ENCODE measurements around the gene LSM14B. TPM values are rescaled to one million over a fixed set of nuclear protein-coding genes. Genes with fewer than 3 reads are reported as not detected.

The LSM14B gene
- total RNA-seq, 1 experiment from 2014 or later, result 72.5 TPM

DNA sequence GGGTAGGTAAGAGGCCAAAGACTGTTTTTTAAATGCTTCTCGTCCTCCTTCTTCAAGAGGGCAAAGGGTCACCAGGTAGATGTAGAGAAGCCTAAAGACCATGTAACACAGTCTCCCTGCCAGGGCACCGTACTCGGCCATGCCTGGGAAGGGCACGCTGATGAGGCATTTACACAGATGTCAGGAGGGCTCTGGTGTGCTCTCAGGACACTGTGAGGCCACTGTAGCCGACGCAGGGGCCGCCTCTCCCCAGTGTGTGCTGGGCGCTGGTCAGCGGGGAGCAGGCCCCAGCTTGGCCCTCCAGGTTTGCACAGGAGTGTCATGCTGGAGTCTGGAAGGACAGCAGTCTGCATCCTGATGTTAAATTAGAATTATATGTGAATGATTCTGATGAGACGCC lies 53.4 kb downstream of the LSM14B start:
- ChIA-PET CTCF (interaction anchor here (0.6 kb wide), 1 partner anchor 127 kb away, joined by 7 read pairs; no protein-coding TSS in a partner anchor), POLR2A (ENCODE audit: low non-redundant PET) (no interaction called here)
- intact Hi-C loops (cut with micrococcal nuclease; ENCODE audit: unreplicated experiment), result no loop called here
- DNase-seq (ENCODE audit: low spot score), result no peak
- Histone ChIP-seq H3K27me3 (replicated peaks; ENCODE audit: insufficient read depth, low read depth, low read length, poor library complexity) (no peaks in the 10 kb centered on the region), H3K36me3 (ENCODE audit: insufficient read depth, low read length, poor library complexity, severe bottlenecking) (peaks cover 17% of the 10 kb centered on the region), H3K27ac (ENCODE audit: low read depth, low read length, poor library complexity, severe bottlenecking) (no peak overlapping the region), H3K4me1 (ENCODE audit: insufficient read depth, low read length, poor library complexity, severe bottlenecking) (no peaks in the 10 kb centered on the region), H3K4me3 (ENCODE audit: low read depth, low read length, poor library complexity, severe bottlenecking) (no peak overlapping the region), H3K9me3 (ENCODE audit: low read depth, low read length, poor library complexity, severe bottlenecking) (no peaks in the 10 kb centered on the region)
- TF ChIP-seq, protein P1, sequence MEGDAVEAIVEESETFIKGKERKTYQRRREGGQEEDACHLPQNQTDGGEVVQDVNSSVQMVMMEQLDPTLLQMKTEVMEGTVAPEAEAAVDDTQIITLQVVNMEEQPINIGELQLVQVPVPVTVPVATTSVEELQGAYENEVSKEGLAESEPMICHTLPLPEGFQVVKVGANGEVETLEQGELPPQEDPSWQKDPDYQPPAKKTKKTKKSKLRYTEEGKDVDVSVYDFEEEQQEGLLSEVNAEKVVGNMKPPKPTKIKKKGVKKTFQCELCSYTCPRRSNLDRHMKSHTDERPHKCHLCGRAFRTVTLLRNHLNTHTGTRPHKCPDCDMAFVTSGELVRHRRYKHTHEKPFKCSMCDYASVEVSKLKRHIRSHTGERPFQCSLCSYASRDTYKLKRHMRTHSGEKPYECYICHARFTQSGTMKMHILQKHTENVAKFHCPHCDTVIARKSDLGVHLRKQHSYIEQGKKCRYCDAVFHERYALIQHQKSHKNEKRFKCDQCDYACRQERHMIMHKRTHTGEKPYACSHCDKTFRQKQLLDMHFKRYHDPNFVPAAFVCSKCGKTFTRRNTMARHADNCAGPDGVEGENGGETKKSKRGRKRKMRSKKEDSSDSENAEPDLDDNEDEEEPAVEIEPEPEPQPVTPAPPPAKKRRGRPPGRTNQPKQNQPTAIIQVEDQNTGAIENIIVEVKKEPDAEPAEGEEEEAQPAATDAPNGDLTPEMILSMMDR (conservative IDR thresholded peaks at IDR 0.05; ENCODE audit: low read depth, low read length), result no peak
- TF ChIP-seq EZH2 (IDR thresholded peaks at IDR 0.05; ENCODE audit: borderline replicate concordance, low read depth, low read length, poor library complexity, severe bottlenecking), result no peak
- BruUV-seq (replicated peaks), result no TSS peak

DNA sequence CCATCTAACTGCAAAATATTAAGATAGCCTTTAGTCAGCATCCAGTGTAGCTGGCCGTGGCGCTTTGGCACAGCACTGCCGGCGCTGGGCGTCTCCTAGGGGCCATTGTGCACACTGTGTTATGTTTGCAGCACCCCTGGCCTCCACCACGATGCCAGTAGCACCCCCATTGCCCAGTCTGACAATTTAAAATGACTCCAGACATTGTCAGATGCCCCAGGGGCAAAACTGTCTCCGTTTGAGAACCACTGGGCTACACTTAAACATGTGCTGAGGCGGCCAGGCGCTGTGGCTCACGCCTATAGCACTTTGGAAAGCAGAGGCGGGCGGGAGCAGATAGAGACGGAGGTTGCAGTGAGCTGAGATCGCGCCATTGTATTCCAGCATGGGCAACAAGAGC lies 54.6 kb downstream of the LSM14B start:
- ChIA-PET CTCF (no interaction called here), POLR2A (ENCODE audit: low non-redundant PET) (interaction anchor here (0.7 kb wide), 1 partner anchor 184 kb away, joined by 3 read pairs; no protein-coding TSS in a partner anchor)
- intact Hi-C loops (cut with micrococcal nuclease; ENCODE audit: unreplicated experiment), result no loop called here
- Histone ChIP-seq H3K27me3 (replicated peaks; ENCODE audit: insufficient read depth, low read depth, low read length, poor library complexity) (no peaks in the 10 kb centered on the region), H3K36me3 (ENCODE audit: insufficient read depth, low read length, poor library complexity, severe bottlenecking) (peaks cover 24% of the 10 kb centered on the region), H3K27ac (ENCODE audit: low read depth, low read length, poor library complexity, severe bottlenecking) (no peak overlapping the region), H3K4me3 (ENCODE audit: low read depth, low read length, poor library complexity, severe bottlenecking) (no peak overlapping the region), H3K9me3 (ENCODE audit: low read depth, low read length, poor library complexity, severe bottlenecking) (no peaks in the 10 kb centered on the region), H3K4me1 (ENCODE audit: insufficient read depth, low read length, poor library complexity, severe bottlenecking) (peaks cover under 1% of the 10 kb centered on the region)
- no peak for TF ChIP-seq EZH2 (IDR thresholded peaks at IDR 0.05; ENCODE audit: borderline replicate concordance, low read depth, low read length, poor library complexity, severe bottlenecking)
- TF ChIP-seq, protein P1 (conservative IDR thresholded peaks at IDR 0.05; ENCODE audit: low read depth, low read length), result no peak
- no peak for DNase-seq (ENCODE audit: low spot score)
- no TSS peak for BruUV-seq (replicated peaks)

DNA sequence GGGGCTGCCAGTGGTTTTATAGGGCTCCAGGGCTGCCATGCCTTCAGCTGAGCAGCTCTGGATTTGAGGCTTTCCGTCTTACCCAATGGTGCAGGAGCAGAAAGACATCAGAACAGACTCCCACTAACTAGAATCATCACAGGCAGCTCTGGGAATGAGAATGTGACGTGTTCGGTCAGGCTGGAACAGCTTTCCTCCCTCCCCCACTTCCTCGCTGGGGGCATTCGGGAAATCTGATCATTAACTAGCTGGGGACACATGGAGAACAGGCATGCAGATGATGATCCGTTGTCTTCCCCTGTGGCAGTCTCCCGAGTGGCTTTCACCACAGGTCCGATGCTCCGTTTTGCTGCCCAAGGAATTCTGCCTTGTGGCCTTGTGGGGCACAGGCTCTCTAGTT lies 55.0 kb downstream of the LSM14B start:
- H3K4me3 ChIP-seq (ENCODE audit: low read depth, low read length, poor library complexity, severe bottlenecking), result no peak overlapping the region
- peaks cover 24% of the 10 kb centered on the region for H3K36me3 ChIP-seq (ENCODE audit: insufficient read depth, low read length, poor library complexity, severe bottlenecking)
- H3K9me3 ChIP-seq (ENCODE audit: low read depth, low read length, poor library complexity, severe bottlenecking), result no peaks in the 10 kb centered on the region
- no peak overlapping the region for H3K27ac ChIP-seq (ENCODE audit: low read depth, low read length, poor library complexity, severe bottlenecking)
- DNase-seq (ENCODE audit: low spot score), result no peak
- POLR2A ChIA-PET (ENCODE audit: low non-redundant PET), result interaction anchor here (0.7 kb wide), 1 partner anchor 184 kb away, joined by 3 read pairs; no protein-coding TSS in a partner anchor
- CTCF ChIA-PET, result no interaction called here
- no peaks in the 10 kb centered on the region for H3K27me3 ChIP-seq (replicated peaks; ENCODE audit: insufficient read depth, low read depth, low read length, poor library complexity)
- TF ChIP-seq, protein P1 (conservative IDR thresholded peaks at IDR 0.05; ENCODE audit: low read depth, low read length), result no peak
- no peak for TF ChIP-seq EZH2 (IDR thresholded peaks at IDR 0.05; ENCODE audit: borderline replicate concordance, low read depth, low read length, poor library complexity, severe bottlenecking)
- no TSS peak for BruUV-seq (replicated peaks)
- intact Hi-C loops (cut with micrococcal nuclease; ENCODE audit: unreplicated experiment), result no loop called here
- peaks cover 4% of the 10 kb centered on the region for H3K4me1 ChIP-seq (ENCODE audit: insufficient read depth, low read length, poor library complexity, severe bottlenecking)
